Caco-2 (cell line): ENCODE measurements around the gene TMEM141. TPM values are rescaled to one million over a fixed set of nuclear protein-coding genes. Genes with fewer than 3 reads are reported as not detected.

Experiments
- BruUV-seq: library from RNA; stranded (reverse); fragments of 400-500 nt; replicated peaks from 2 replicates; lab custom pipeline; 2021; lab: Mats Ljungman, UMichigan
- CTCF ChIA-PET: fragments of 300-600 bp; sonication (Branson Sonifier 250); formaldehyde crosslinking; loops from one replicate; lab custom pipeline; 2022; ENCODE audit warnings: antibody characterized with exemption; lab: Charles Lee
- POLR2A ChIA-PET: fragments of 300-600 bp; sonication (Branson Sonifier 250); formaldehyde crosslinking; loops from one replicate; lab custom pipeline; 2022; ENCODE audit warnings: antibody characterized with exemption; lab: Charles Lee
- DNase-seq, 2 experiments: peaks; one replicate each; pipeline versions ENCODE4 v3.0.0 to v3.0.0-alpha.2; 2020 to 2022
- H3K27me3 ChIP-seq: replicated peaks from 2 replicates; pipeline ENCODE4 v1.6.0; 2011; ENCODE audit warnings: low read length; ENCODE audit not compliant: control insufficient read depth, insufficient read depth
- H3K36me3 ChIP-seq: 2 replicates; pipeline ENCODE4 v1.5.1; 2011; ENCODE audit warnings: low read length; ENCODE audit not compliant: control insufficient read depth, insufficient read depth
- H3K4me1 ChIP-seq: fragments of 250-450 bp; sonication (Bioruptor Pico); 2 replicates; pipeline ENCODE4 v1.5.1; 2020; ENCODE audit warnings: mild to moderate bottlenecking
- H3K4me3 ChIP-seq: 2 replicates; pipeline ENCODE4 v1.5.1; 2011; ENCODE audit warnings: low read depth, mild to moderate bottlenecking, control low read depth, low read length
- H3K9me3 ChIP-seq: fragments of 250-450 bp; sonication (Bioruptor Pico); 2 replicates; pipeline ENCODE4 v1.5.1; 2020; ENCODE audit warnings: mild to moderate bottlenecking, moderate library complexity
- H3K27ac Mint-ChIP-seq: one replicate; pipeline ENCODE4 v1.8.0; 2022; ENCODE audit warnings: mixed read lengths; ENCODE audit not compliant: unreplicated experiment
- H3K27me3 Mint-ChIP-seq: one replicate; pipeline ENCODE4 v1.8.0; 2022; ENCODE audit warnings: mixed read lengths; ENCODE audit not compliant: insufficient read depth, unreplicated experiment
- H3K36me3 Mint-ChIP-seq: one replicate; pipeline ENCODE4 v1.8.0; 2022; ENCODE audit warnings: mild to moderate bottlenecking, mixed read lengths; ENCODE audit not compliant: insufficient read depth, unreplicated experiment
- H3K4me1 Mint-ChIP-seq: one replicate; pipeline ENCODE4 v1.8.0; 2022; ENCODE audit warnings: low read depth, mixed read lengths; ENCODE audit not compliant: unreplicated experiment
- H3K4me3 Mint-ChIP-seq: one replicate; pipeline ENCODE4 v1.8.0; 2022; ENCODE audit warnings: mild to moderate bottlenecking, moderate library complexity, mixed read lengths; ENCODE audit not compliant: unreplicated experiment
- H3K9me3 Mint-ChIP-seq: one replicate; pipeline ENCODE4 v1.8.0; 2022; ENCODE audit warnings: mixed read lengths; ENCODE audit not compliant: unreplicated experiment
- intact Hi-C: fragments of 100-400 bp; cut with micrococcal nuclease; formaldehyde crosslinking; loops from one replicate; pipeline ENCODE4 v1.10.0; 2022; ENCODE audit not compliant: unreplicated experiment
- total RNA-seq: library from RNA; stranded (reverse); gene quantifications from 2 replicates; pipeline ENCODE4 v1.2.3, GENCODE V29; 2022
- TF ChIP-seq, protein P1 (sequence below), 2 experiments: fragments of 200-600 bp in 1 of 2; IDR thresholded peaks; 1 replicate in 1 of 2; 2 replicates in 1 of 2; pipeline versions ENCODE4 v1.5.1 to v1.8.0; 2011 to 2022; ENCODE audit warnings: antibody characterized with exemption in 1 of 2, control low read depth in 1 of 2, inconsistent platforms in 1 of 2, low read depth in 1 of 2, low read length in 1 of 2, mild to moderate bottlenecking in 1 of 2, moderate library complexity in 1 of 2; ENCODE audit not compliant: insufficient read depth in 1 of 2, severe bottlenecking in 1 of 2, unreplicated experiment in 1 of 2

The TMEM141 gene
- total RNA-seq, 1 experiment from 2014 or later, result 107 TPM

DNA sequence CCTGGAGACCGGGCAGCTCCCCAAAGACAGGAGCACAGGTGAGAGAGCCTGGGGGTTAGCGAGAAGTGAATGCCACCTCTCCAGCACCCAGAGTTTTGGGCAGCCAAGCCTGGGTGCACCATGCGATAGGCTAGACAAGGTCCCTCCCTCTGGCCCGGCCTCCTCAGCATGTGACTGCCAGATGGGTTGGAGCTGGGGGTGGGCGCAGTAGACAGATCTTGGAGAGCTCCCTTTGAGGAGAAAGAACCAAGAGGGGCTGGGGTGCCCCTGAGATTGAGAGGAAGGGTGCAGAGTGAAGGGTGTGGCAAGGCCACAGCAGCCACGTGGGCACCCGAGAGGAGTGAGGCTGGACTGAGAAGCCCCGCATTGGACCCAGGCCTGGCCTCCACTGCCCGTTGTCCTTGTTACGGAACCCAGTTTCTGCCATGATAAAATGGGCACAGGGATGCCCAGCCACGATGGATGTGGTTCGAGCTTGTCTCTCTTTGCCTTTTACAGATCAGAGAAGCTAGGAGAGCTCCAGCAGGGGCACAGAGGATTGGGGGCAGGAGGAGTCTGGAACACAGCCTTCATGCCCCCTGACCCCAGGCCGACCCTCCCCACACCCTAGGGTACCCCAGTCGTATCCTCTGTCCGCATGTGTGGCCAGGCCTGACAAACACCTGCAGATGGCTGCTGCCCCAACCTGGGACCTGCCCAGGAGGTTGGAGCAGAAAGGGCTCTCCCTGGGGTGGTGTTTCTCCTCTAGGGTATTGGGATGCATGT lies 1.4 kb downstream of the TMEM141 start:
- DNase-seq, result no peak
- intact Hi-C loops, result loop anchor here (5.0 to 10.0 kb wide), 2 partner anchors 310 to 452 kb away; partner anchors contain the start of genes SEC16A and TUBB4B
- H3K4me1 ChIP-seq, result peaks cover 57% of the 10 kb centered on the region
- Mint-ChIP-seq H3K4me3 (peak overlapping the region; percentile 68), H3K36me3 (peaks cover 45% of the 10 kb centered on the region), H3K9me3 (no peaks in the 10 kb centered on the region), H3K27me3 (no peaks in the 10 kb centered on the region), H3K27ac (peak overlapping the region; percentile 84), H3K4me1 (peaks cover 45% of the 10 kb centered on the region)
- H3K36me3 ChIP-seq, result peaks cover 10% of the 10 kb centered on the region
- peak overlapping the region; percentile 98 for H3K4me3 ChIP-seq
- TSS peak; percentile 22 for BruUV-seq
- ChIA-PET CTCF (interaction anchor here (1.2 to 1.4 kb wide), 2 partner anchors 14 to 50 kb away, joined by 4 read pairs; partner anchors contain the start of gene AJM1), POLR2A (interaction anchor here (0.5 kb wide), 1 partner anchor 335 kb away, joined by 4 read pairs; no protein-coding TSS in a partner anchor)
- no peaks in the 10 kb centered on the region for H3K27me3 ChIP-seq
- no peaks in the 10 kb centered on the region for H3K9me3 ChIP-seq
- TF ChIP-seq, protein P1, sequence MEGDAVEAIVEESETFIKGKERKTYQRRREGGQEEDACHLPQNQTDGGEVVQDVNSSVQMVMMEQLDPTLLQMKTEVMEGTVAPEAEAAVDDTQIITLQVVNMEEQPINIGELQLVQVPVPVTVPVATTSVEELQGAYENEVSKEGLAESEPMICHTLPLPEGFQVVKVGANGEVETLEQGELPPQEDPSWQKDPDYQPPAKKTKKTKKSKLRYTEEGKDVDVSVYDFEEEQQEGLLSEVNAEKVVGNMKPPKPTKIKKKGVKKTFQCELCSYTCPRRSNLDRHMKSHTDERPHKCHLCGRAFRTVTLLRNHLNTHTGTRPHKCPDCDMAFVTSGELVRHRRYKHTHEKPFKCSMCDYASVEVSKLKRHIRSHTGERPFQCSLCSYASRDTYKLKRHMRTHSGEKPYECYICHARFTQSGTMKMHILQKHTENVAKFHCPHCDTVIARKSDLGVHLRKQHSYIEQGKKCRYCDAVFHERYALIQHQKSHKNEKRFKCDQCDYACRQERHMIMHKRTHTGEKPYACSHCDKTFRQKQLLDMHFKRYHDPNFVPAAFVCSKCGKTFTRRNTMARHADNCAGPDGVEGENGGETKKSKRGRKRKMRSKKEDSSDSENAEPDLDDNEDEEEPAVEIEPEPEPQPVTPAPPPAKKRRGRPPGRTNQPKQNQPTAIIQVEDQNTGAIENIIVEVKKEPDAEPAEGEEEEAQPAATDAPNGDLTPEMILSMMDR (IDR thresholded peaks at IDR 0.05; ENCODE audit: insufficient read depth in 1 of 2, low read depth in 1 of 2, low read length in 1 of 2, severe bottlenecking in 1 of 2, unreplicated experiment in 1 of 2), result no peak

DNA sequence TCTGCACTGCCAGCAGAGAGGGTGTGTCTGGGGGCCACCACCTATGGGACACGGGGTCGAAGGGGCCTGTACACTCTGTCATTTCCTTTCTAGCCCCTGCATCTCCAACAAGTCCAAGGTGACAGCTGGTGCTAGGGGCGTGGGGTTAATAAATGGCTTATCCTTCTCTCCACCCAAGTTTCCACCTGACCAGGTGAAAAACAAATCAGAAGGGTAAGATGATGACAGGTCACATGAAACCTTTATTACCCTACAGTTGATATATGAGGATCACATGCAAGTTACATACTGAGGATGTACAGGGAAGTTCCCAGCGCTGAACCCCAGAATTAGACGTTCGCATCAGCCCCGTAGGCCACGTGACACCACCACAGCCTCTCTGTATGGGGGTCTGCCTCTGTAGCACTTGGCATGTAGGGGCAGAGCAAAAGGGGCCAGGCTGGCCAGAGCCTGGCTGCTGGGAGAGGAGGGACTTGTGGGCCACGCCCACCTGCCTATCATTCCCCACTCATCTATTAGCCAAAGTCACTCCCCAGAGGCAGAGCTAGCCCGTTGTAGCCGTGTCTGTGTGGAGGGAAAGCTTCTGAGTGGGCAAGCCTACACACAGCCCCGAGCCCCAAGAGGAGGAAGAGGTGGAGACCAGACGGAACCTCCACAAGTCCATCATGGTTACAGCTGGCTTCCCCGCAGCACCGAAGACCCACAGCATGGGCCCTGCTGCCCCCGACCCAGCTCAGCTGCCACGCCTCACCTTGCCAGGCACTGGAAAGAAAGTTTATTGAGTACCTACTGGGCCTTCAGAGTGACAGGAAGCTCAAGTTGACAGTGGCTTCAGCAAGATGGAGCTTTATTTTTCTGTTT lies 2.2 kb downstream of the TMEM141 start:
- Mint-ChIP-seq H3K4me3 (no peak overlapping the region), H3K27me3 (no peaks in the 10 kb centered on the region), H3K4me1 (peaks cover 37% of the 10 kb centered on the region), H3K9me3 (no peaks in the 10 kb centered on the region), H3K36me3 (peaks cover 40% of the 10 kb centered on the region), H3K27ac (peak overlapping the region; percentile 19)
- intact Hi-C loops, result loop anchor here (5.0 to 10.0 kb wide), 2 partner anchors 311 to 451 kb away; partner anchors contain the start of genes SEC16A and TUBB4B
- CTCF ChIA-PET, result interaction anchor here (0.6 to 1.4 kb wide), 4 partner anchors 13 to 205 kb away, joined by 3 to 4 read pairs (median 4); partner anchors contain the start of gene AJM1
- no TSS peak for BruUV-seq
- Histone ChIP-seq H3K4me3 (peak overlapping the region; percentile 98), H3K27me3 (no peaks in the 10 kb centered on the region), H3K9me3 (no peaks in the 10 kb centered on the region), H3K36me3 (peaks cover 10% of the 10 kb centered on the region), H3K4me1 (peaks cover 59% of the 10 kb centered on the region)
- TF ChIP-seq, protein P1 (IDR thresholded peaks at IDR 0.05; ENCODE audit: insufficient read depth in 1 of 2, low read depth in 1 of 2, low read length in 1 of 2, severe bottlenecking in 1 of 2, unreplicated experiment in 1 of 2), result no peak
- DNase-seq, result no peak
- POLR2A ChIA-PET, result interaction anchor here (0.5 kb wide), 1 partner anchor 334 kb away, joined by 4 read pairs; no protein-coding TSS in a partner anchor
